Activated naive CD4-positive, alpha-beta T cell treated with anti-CD3 and anti-CD28 coated beads, Interleukin-2, amount 50 U/mL, for 72 hours (primary cell): ENCODE results near the gene DAAM2. TPM values are rescaled to one million over a fixed set of nuclear protein-coding genes. Genes with fewer than 3 reads are reported as not detected.

ENCODE experiments used
- ATAC-seq, 2 donors: fragments of 150-1000 bp; cut with Tn5 transposase; 2 replicates each; pipeline ENCODE4 v1.10.0; 2021; ENCODE audit warnings: mild to moderate bottlenecking in 2 of 2, moderate library complexity in 2 of 2
- DNase-seq, 2 donors: peaks; one replicate each; pipeline ENCODE4 v3.0.0; 2021 to 2022; ENCODE audit warnings: low spot score in 2 of 2
- H3K27ac Mint-ChIP-seq, 2 donors: one replicate each; pipeline ENCODE4 v1.8.0; 2022; ENCODE audit warnings: mild to moderate bottlenecking in 2 of 2, mixed read lengths in 2 of 2
- H3K36me3 Mint-ChIP-seq, 2 donors: one replicate each; pipeline ENCODE4 v1.8.0; 2022; ENCODE audit warnings: mixed read lengths in 2 of 2
- H3K9me3 Mint-ChIP-seq, 2 donors: one replicate each; pipeline ENCODE4 v1.8.0; 2022; ENCODE audit warnings: mixed read lengths in 2 of 2
- total RNA-seq, 2 donors: library from RNA; stranded (reverse); gene quantifications; one replicate each; pipeline ENCODE4 v1.2.3, GENCODE V29; 2022

Gene DAAM2
- total RNA-seq, 2 donors from 2014 or later = not detected

DNA sequence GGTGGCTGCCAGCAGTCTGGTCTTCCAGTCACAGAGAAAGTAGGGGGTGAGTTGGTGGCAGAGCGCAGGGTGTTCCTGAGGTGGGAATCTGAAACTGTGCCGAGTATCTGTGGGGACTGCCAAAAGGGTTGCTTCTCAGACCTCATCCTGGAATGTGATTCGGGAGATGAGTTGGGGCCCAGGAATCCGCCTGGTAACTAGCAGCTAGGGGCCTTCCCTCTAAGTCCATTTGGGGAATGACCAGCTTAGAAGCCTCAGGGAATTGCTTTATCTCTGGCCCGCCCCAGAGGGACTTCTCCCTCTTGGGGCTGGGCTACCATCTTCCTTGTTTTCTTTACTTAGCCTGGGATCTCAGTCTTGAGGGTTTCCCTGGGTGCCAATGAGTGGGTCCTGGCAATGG is 92.5 kb downstream of the DAAM2 start:
- Mint-ChIP-seq H3K9me3 (no peaks in the 10 kb centered on the region), H3K27ac (no peak overlapping the region), H3K36me3 (no peaks in the 10 kb centered on the region)
- DNase-seq = no peak
- ATAC-seq = no peak

DNA sequence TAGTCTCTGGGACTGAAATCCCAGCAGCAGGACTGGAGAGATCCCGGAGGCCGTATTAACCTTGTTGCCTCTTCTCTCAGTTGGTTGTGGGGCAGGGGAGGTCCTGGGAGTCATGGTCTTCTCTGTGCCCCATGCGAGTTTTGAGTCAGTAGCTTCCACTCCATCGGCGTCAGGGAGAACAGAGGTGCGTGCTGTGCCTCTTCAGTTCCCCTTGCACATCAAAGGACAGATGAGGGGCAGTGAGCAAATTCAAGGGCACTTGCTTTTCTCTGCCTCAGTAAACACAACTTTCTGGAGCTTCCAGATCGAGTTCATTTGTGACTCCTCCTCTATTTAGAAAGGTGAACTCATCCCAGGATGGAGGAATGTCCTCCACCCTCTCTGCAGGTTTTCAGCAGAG is 93.5 kb downstream of the DAAM2 start:
- ATAC-seq = no peak
- H3K9me3 Mint-ChIP-seq = no peaks in the 10 kb centered on the region
- no peaks in the 10 kb centered on the region for H3K36me3 Mint-ChIP-seq
- DNase-seq = no peak
- H3K27ac Mint-ChIP-seq = peak overlapping the region in 1 of 2 donors; percentile 50

DNA sequence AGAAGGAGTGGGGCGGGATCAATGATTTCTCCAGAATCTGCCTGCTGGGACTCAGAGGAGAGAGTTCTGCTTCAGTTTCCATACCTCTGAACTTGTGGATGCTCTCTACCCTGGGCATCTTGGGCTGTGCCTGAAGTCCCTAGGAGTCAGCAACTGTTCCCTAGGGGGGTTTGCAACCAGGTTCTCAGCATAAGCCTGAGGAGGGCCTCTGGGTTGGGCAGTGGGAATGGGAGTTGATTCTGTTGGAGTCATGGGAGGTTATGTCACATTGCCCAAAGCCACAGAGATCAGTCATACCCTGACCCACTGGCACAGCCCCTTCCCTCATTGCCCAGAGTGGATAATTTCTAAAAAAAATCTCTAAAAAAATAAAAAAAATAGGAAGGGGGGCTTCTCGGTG is 94.7 kb downstream of the DAAM2 start:
- no peak for DNase-seq
- H3K36me3 Mint-ChIP-seq = no peaks in the 10 kb centered on the region
- no peak for ATAC-seq
- no peaks in the 10 kb centered on the region for H3K9me3 Mint-ChIP-seq
- no peak overlapping the region for H3K27ac Mint-ChIP-seq

DNA sequence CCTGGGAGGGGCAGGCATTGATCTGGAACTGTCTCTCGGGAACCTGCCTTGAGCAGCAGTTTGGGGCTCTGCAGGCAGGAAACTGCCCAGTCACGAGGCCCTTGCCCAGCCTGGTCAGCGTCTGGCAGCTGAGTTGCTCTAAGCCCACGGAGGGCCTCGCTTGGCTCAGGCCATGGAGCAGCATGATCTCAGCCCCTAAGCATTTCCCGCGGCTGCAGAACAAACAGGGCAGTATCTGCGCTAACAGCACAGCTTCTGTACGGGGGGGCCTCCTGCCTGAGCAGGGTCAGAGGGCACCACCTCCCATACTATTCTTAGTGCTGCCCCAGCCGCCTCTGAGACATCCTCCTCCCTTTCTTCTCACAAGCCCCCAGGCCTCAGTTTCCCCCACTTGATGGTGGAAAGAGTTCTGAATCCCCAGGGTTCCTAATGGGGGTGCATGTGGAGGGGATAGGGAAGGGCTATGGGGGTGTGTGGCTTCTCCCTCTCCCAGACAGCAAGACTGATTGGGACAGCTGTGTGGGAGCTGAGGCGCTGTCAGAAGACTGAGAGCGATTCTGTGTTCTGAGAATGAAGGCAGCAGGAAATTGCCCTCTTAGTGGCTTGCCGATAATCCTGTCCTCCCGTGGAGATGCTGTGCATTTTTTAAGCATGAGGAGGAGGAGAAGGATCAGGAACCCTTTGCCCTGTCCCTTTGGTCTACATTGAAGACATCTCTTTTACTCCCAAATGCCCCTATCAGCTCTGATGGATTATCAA is 95.7 kb downstream of the DAAM2 start:
- Mint-ChIP-seq H3K9me3 (no peaks in the 10 kb centered on the region), H3K36me3 (no peaks in the 10 kb centered on the region), H3K27ac (no peak overlapping the region)
- ATAC-seq (no peak), DNase-seq (no peak)

DNA sequence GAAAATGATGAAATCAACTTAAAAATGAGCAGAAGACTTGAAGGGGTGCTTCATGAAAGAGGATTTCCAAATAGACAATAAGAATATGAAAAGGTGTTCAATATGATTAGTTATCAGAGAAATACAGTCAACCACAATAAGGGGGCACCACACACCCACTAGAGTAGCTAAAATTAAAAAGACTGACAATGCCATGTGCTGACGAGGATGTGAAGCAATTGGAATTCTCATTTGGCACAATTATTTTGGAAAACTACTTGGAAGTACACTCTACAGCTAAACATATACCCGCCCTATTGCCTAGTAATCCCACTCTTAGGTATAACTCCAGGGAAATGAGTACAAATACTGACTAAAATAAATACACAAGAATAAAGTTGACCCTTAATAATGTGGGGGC is 97.1 kb downstream of the DAAM2 start:
- ATAC-seq (no peak), DNase-seq (no peak)
- H3K36me3 Mint-ChIP-seq = no peaks in the 10 kb centered on the region
- H3K27ac Mint-ChIP-seq = no peak overlapping the region
- no peaks in the 10 kb centered on the region for H3K9me3 Mint-ChIP-seq

DNA sequence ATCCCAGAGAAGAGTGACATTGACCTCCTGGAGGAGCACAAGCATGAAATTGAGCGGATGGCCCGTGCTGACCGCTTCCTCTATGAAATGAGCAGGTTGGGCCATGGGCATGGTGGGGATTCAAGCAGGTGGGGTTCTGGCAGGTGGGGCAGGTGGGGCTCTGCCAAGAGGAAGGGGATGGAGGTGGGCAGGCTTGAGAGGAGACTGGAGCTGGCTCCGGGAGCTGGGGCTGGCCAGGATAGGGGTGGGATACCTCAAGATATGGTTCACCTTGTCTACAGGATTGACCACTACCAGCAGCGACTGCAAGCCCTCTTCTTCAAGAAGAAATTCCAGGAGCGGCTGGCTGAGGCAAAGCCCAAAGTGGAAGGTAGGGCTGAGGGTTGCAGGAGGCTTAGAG is 99.2 kb downstream of the DAAM2 start:
- DNase-seq (no peak), ATAC-seq (no peak)
- Mint-ChIP-seq H3K27ac (no peak overlapping the region), H3K36me3 (no peaks in the 10 kb centered on the region), H3K9me3 (no peaks in the 10 kb centered on the region)

DNA sequence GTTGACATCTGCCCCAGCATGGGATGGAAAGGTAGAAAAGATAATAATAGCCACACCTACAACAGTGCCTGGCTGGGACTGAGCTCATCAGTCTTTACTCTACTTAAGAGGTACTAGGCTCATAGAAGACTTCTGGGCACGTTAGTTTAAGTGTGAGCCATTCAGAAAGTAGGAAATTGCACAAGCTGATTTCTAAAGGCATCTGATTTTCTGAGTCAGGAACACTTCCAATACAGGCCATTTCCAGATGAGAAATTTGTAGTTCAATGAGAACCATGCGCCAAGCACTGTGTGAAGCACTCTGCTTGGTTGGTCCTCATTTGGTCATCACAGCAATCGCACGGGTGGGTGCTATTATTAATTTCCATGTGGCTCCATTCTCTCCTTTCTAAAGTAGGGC is 99.8 kb downstream of the DAAM2 start:
- Mint-ChIP-seq H3K9me3 (no peaks in the 10 kb centered on the region), H3K27ac (no peak overlapping the region)
- no peak for ATAC-seq

DNA sequence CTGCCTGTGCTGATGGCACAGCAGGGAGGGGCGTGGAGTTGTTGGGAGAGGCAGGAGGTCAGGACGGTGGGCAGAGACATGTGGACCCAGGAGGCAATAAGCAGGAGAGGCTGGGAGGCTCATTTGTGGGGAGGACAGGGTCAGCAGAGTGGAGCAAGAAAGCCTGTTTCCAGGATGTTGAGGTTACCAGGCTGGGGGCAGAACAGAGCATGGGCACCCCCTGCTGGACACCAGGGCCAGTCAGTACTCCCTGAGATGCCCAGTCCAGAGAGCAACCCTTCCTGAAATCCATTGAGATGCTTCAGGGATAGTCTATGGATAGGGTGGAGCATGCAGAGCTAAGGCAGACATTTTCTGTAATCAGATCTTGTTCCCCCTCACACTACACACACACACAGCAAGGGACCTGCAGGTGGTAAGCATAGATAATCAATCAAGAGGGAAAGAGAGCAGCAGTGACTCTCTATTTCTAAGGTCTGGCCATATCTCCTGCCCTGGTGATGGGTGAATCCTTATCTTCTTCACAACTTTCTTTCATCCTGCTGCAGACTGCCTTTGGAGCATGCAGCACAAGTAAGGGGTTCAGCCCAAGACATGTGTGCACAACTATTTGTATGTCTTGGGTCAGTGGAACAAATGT is 100.4 kb downstream of the DAAM2 start:
- ATAC-seq (peak; percentile 50 to 56), DNase-seq (peak in 1 of 2 donors; percentile 16)
- no peaks in the 10 kb centered on the region for H3K36me3 Mint-ChIP-seq
- H3K27ac Mint-ChIP-seq = no peak overlapping the region
- H3K9me3 Mint-ChIP-seq = no peaks in the 10 kb centered on the region

More for the DNA sequence above, 99.8 kb downstream of the DAAM2 start:
- no peak for DNase-seq
- no peaks in the 10 kb centered on the region for H3K36me3 Mint-ChIP-seq

DNA sequence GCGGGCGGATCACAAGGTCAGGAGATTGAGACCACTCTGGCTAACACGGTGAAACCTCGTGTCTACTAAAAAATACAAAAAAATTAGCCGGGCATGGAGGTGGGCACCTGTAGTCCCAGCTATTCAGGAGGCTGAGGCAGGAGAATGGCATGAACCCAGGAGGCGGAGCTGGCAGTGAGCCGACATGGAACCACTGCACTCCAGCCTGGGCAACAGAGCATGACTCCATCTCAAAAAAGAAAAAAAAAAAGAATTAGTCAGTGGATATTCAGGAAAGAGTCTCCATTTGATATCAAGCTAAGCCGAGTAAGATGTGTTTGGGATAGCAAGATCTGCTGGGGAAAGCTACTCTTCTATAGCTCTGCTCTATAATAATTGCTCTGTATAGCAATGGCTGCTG is 101.1 kb downstream of the DAAM2 start:
- ATAC-seq = no peak

DNA sequence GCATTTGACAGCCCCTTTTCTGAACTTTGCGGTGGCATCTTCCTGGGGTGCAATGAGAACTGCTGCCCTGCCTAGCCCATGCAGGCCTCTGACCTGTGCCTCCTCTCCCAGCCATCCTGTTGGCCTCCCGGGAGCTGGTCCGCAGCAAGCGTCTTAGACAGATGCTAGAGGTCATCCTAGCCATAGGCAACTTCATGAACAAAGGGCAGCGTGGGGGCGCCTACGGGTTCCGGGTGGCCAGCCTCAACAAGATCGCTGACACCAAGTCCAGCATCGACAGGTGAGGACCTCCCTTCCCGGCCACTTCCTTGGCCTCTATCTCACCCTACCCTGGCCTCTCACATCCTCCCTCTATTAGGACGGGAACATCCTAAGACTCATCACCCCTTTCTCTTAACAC is 104.5 kb downstream of the DAAM2 start:
- Mint-ChIP-seq H3K36me3 (no peaks in the 10 kb centered on the region), H3K27ac (no peak overlapping the region), H3K9me3 (no peaks in the 10 kb centered on the region)
- DNase-seq (no peak), ATAC-seq (no peak)

More for the DNA sequence above, 101.1 kb downstream of the DAAM2 start:
- no peak for DNase-seq
- no peaks in the 10 kb centered on the region for H3K36me3 Mint-ChIP-seq
- H3K9me3 Mint-ChIP-seq = no peaks in the 10 kb centered on the region
- no peak overlapping the region for H3K27ac Mint-ChIP-seq

DNA sequence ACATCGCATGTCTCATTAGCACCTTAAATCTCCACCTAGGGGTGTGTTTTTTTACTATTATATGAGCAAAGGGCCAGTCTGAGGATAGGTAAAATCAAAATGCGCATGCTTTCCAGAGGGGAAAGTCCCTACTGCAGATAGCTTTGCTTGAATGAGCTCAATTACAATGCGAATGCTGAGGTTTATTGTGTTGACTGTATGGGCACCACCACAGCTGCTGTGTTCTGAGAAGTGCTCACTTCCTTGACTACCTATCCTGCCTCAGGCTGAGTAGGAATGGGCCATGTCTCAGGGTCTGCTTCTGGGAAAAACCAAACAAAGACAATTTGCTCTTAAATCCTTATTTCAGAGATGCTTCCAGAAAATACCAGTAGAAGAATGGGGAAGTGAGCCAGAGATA is 105.5 kb downstream of the DAAM2 start:
- Mint-ChIP-seq H3K9me3 (no peaks in the 10 kb centered on the region), H3K27ac (no peak overlapping the region), H3K36me3 (no peaks in the 10 kb centered on the region)
- ATAC-seq (no peak), DNase-seq (no peak)

DNA sequence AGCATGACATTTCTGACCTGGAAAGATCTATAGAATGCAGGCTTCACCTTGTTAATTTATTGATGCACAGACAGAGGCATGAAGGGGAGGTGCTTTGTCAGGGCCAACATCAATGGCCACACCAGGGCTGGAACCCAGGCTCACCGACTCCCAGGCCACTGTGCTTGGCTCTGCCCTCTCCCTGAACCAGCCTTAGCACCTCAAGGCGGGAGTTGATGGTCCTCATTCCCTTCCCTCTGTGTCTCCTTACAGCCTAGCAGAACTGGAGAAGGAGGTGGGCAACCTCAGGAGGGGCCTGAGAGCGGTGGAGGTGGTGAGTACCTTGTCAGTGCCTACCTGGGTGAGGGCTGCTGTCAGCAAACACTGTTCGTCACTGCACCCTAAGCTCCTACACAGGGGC is 106.4 kb downstream of the DAAM2 start:
- no peak for DNase-seq
- ATAC-seq = no peak
- no peak overlapping the region for H3K27ac Mint-ChIP-seq
- H3K36me3 Mint-ChIP-seq = no peaks in the 10 kb centered on the region
- H3K9me3 Mint-ChIP-seq = no peaks in the 10 kb centered on the region

DNA sequence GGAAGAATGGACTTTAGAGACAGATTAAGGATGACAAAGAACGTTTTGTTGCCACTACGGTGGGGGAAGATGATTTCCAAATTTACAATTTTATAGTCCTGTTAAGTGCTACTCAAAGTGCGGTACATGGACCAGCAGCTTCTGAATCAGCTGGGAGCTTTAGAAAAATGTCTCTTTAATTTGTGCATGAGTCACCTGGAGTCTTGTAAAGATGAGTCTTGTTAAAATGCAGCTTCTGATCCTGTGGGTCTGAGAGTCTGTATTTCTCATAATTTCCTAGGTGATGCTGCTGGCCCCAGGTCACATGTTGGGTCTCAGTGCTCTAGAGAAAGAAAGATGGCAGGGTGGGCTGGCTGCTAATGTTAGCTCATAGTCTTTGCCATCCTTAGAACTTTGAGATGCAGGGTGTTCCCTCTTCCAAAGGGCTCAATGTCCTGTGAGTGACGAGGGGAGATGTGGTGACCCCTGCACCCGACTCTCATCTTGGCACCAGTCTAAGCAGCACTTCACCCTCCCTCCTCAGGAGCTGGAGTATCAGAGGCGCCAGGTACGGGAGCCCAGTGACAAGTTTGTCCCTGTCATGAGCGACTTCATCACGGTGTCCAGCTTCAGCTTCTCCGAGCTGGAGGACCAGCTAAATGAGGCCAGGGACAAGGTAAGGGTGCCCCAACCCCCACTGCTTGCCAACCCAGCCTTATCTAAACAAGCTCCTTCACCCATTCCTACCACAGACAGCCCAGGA is 107.5 kb downstream of the DAAM2 start:
- Mint-ChIP-seq H3K27ac (no peak overlapping the region), H3K9me3 (no peaks in the 10 kb centered on the region), H3K36me3 (no peaks in the 10 kb centered on the region)
- DNase-seq = no peak
- no peak for ATAC-seq

DNA sequence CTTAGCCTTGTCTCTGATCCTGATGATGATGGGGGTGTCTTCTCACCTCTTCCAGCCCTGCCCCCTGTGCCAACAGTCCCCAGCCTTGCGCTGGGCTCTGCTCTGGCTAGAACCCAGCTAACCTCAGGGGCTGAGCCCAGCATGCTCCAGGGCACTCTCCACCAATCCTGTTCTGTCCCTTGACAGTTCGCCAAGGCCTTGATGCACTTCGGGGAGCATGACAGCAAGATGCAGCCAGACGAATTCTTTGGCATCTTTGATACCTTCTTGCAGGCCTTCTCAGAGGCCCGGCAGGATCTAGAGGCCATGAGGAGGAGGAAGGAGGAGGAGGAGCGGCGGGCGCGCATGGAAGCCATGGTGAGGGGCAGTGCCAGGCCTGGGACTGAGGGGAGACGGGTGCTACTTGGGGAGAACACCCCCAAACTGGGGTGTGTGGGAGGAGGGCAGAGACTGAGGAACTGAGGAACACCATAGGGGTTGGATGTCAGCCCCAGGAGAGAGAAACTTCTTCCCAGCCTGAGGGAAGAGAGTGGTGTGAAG is 109.0 kb downstream of the DAAM2 start:
- no peaks in the 10 kb centered on the region for H3K9me3 Mint-ChIP-seq
- DNase-seq (no peak), ATAC-seq (no peak)
- H3K36me3 Mint-ChIP-seq = no peaks in the 10 kb centered on the region
- H3K27ac Mint-ChIP-seq = no peak overlapping the region

DNA sequence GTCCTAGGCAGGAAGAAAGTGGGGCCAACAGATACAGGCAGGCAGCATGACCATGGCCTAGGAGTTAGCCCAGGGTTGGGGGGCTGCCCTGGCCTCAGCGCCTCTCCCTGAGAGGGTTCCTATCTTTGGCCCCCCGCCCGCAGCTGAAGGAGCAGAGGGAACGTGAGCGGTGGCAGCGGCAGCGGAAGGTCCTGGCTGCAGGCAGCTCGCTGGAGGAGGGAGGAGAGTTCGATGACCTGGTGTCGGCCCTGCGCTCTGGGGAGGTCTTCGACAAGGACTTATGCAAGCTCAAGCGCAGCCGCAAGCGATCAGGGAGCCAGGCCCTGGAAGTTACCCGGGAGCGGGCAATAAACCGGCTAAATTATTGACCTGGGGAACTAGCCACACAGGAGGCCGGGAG is 109.5 kb downstream of the DAAM2 start:
- ATAC-seq (no peak), DNase-seq (no peak)
- H3K9me3 Mint-ChIP-seq = no peaks in the 10 kb centered on the region
- H3K36me3 Mint-ChIP-seq = no peaks in the 10 kb centered on the region
- no peak overlapping the region for H3K27ac Mint-ChIP-seq

DNA sequence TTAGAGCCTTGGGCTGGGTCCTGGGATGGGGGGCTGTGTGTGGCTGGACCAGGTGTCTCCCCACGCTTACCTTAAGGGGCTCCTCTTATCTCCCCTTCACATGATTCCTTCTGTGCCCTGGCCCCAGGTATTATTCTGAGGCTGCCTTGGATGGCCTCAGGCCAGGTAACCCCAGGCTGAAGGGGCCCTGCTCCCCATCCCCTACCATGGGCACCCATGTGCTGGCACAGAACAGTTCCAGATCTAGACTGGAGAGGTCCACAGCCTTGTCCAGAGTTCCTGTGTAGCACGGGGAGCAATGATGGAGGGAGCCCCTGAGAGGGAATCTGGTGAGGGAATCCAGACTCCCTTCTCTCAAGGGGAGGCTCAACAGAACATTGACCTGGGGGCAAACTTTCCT is 110.0 kb downstream of the DAAM2 start:
- no peaks in the 10 kb centered on the region for H3K9me3 Mint-ChIP-seq
- ATAC-seq (no peak), DNase-seq (no peak)
- H3K27ac Mint-ChIP-seq = no peak overlapping the region
- no peaks in the 10 kb centered on the region for H3K36me3 Mint-ChIP-seq

DNA sequence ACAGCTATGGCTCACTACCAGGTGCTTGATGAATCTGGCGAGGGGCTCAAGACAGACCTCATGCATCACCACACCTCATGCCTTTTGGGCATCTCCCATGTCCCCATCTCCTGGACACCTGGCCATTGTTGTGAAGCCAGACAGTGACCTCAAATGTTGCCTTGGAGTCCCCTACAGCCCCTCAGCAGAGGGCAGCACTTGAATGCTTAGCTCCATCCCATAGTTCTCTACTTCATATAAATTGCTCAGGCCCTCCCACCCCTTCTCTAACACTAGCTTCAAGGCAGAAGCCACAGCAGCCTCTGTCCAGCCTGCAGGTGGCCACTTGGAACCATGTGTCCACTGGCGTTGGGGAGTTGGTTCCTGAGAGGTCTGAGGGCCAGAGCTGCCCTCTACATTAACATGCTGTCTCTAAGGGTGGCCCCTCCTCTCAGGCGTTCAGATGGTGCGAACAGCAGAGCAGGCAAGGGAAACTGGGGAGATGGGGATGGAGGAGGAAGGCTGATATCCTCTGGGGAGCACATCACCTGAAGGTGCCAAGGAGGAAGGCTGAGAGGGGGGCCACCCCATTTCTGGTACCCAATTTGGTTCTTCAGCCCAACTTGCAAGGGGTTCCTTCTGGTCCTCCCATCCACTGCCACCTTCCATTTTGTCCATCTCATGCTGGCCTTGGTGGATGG is 110.8 kb downstream of the DAAM2 start:
- H3K9me3 Mint-ChIP-seq = no peaks in the 10 kb centered on the region
- no peaks in the 10 kb centered on the region for H3K36me3 Mint-ChIP-seq
- DNase-seq (no peak), ATAC-seq (no peak)
- peak overlapping the region in 1 of 2 donors; percentile 22 for H3K27ac Mint-ChIP-seq
